Measurements from ENCODE around the gene NPVF. TPM values are rescaled to one million over a fixed set of nuclear protein-coding genes. Genes with fewer than 3 reads are reported as not detected.

NPVF gene
- total RNA-seq, 1 experiment from 2014 or later, result not detected

GRCh38 chr7:25192043-25192442 is 36.2 kb downstream of the NPVF start:
- intact Hi-C loops (cut with micrococcal nuclease; ENCODE audit: unreplicated experiment), result no loop called here
- POLR2A ChIA-PET, result interaction anchor here (0.6 kb wide), 1 partner anchor 1235 kb away, joined by 3 read pairs; no protein-coding TSS in a partner anchor
- in situ Hi-C loops (cut with HindIII; ENCODE audit: low pct_unique_long_range_greater_than_20kb, low sequenced_read_pairs), result no loop called here
- H3K9me3 ChIP-seq (ENCODE audit: control insufficient read depth, insufficient read depth, low read depth, low read length), result no peaks in the 10 kb centered on the region
- CTCF ChIA-PET, result interaction anchor here (0.7 kb wide), 1 partner anchor 22 kb away, joined by 4 read pairs; no protein-coding TSS in a partner anchor
- H3K36me3 ChIP-seq (ENCODE audit: control insufficient read depth, insufficient read depth, low read length), result no peaks in the 10 kb centered on the region
- H3K4me1 ChIP-seq (ENCODE audit: control insufficient read depth, insufficient read depth, low read length), result no peaks in the 10 kb centered on the region
- no TSS peak for BruUV-seq (replicated peaks)
- H3K27me3 ChIP-seq (ENCODE audit: control insufficient read depth, insufficient read depth, low read length), result peaks cover 2% of the 10 kb centered on the region; the same call in 1 of the 2 replicates
- DNase-seq (ENCODE audit: low read depth, low spot score) (no peak), ATAC-seq (no peak)
- no peak for TF ChIP-seq POLR2AphosphoS5 (IDR thresholded peaks at IDR 0.05; ENCODE audit: low read depth, low read length)
- TF ChIP-seq SIN3A (IDR thresholded peaks at IDR 0.05; ENCODE audit: borderline replicate concordance, insufficient read depth, low read depth, low read length), result no peak
- TF ChIP-seq, protein P1, sequence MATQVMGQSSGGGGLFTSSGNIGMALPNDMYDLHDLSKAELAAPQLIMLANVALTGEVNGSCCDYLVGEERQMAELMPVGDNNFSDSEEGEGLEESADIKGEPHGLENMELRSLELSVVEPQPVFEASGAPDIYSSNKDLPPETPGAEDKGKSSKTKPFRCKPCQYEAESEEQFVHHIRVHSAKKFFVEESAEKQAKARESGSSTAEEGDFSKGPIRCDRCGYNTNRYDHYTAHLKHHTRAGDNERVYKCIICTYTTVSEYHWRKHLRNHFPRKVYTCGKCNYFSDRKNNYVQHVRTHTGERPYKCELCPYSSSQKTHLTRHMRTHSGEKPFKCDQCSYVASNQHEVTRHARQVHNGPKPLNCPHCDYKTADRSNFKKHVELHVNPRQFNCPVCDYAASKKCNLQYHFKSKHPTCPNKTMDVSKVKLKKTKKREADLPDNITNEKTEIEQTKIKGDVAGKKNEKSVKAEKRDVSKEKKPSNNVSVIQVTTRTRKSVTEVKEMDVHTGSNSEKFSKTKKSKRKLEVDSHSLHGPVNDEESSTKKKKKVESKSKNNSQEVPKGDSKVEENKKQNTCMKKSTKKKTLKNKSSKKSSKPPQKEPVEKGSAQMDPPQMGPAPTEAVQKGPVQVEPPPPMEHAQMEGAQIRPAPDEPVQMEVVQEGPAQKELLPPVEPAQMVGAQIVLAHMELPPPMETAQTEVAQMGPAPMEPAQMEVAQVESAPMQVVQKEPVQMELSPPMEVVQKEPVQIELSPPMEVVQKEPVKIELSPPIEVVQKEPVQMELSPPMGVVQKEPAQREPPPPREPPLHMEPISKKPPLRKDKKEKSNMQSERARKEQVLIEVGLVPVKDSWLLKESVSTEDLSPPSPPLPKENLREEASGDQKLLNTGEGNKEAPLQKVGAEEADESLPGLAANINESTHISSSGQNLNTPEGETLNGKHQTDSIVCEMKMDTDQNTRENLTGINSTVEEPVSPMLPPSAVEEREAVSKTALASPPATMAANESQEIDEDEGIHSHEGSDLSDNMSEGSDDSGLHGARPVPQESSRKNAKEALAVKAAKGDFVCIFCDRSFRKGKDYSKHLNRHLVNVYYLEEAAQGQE (IDR thresholded peaks at IDR 0.05; ENCODE audit: insufficient read depth in 1 of 2, low read depth in 2 of 2, low read length in 1 of 2), result no peak
- TF ChIP-seq, protein P2, sequence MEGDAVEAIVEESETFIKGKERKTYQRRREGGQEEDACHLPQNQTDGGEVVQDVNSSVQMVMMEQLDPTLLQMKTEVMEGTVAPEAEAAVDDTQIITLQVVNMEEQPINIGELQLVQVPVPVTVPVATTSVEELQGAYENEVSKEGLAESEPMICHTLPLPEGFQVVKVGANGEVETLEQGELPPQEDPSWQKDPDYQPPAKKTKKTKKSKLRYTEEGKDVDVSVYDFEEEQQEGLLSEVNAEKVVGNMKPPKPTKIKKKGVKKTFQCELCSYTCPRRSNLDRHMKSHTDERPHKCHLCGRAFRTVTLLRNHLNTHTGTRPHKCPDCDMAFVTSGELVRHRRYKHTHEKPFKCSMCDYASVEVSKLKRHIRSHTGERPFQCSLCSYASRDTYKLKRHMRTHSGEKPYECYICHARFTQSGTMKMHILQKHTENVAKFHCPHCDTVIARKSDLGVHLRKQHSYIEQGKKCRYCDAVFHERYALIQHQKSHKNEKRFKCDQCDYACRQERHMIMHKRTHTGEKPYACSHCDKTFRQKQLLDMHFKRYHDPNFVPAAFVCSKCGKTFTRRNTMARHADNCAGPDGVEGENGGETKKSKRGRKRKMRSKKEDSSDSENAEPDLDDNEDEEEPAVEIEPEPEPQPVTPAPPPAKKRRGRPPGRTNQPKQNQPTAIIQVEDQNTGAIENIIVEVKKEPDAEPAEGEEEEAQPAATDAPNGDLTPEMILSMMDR (IDR thresholded peaks at IDR 0.05), result no peak
- H3K4me3 ChIP-seq (ENCODE audit: low read depth in 2 of 2, low read length in 2 of 2), result no peak overlapping the region
- H3K27ac ChIP-seq (ENCODE audit: low read length), result no peak overlapping the region

DNA sequence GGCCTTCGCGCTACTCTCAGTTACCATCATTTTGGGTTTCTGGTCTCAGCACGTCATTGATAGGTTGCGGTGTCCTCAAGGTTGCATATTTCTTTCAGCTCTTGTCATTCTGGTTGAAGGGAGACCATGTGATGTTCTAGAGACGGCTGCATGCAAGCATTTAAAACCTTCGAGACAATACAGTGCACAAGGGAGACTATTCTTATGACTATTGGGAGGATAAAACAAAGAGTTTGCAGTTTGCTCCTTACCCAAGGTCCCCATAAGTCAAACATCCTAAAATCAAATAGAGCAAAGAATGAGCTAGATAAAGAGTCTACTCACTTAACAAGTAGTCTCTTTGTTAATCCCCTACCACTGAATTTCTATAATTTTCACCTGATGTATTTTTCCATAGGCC is 39.1 kb downstream of the NPVF start:
- POLR2A ChIA-PET, result no interaction called here
- Histone ChIP-seq H3K36me3 (ENCODE audit: control insufficient read depth, insufficient read depth, low read length) (no peaks in the 10 kb centered on the region), H3K9me3 (ENCODE audit: control insufficient read depth, insufficient read depth, low read depth, low read length) (no peaks in the 10 kb centered on the region), H3K4me3 (ENCODE audit: low read depth in 2 of 2, low read length in 2 of 2) (no peak overlapping the region), H3K27ac (ENCODE audit: low read length) (no peak overlapping the region), H3K27me3 (ENCODE audit: control insufficient read depth, insufficient read depth, low read length) (no peaks in the 10 kb centered on the region; the same call in 1 of the 2 replicates), H3K4me1 (ENCODE audit: control insufficient read depth, insufficient read depth, low read length) (no peaks in the 10 kb centered on the region)
- ATAC-seq, result no peak
- intact Hi-C loops (cut with micrococcal nuclease; ENCODE audit: unreplicated experiment) (no loop called here), in situ Hi-C loops (cut with HindIII; ENCODE audit: low pct_unique_long_range_greater_than_20kb, low sequenced_read_pairs) (no loop called here)
- DNase-seq (ENCODE audit: low read depth, low spot score), result no peak
- CTCF ChIA-PET, result interaction anchor here (0.9 kb wide), 1 partner anchor 9 kb away, joined by 3 read pairs; a partner anchor contains a TSS
- no peak for TF ChIP-seq POLR2AphosphoS5 (IDR thresholded peaks at IDR 0.05; ENCODE audit: low read depth, low read length)
- TF ChIP-seq TCF7L2 (IDR thresholded peaks at IDR 0.05; ENCODE audit: low read depth, low read length), result no peak
- TF ChIP-seq, protein P2 (IDR thresholded peaks at IDR 0.05), result no peak
- TF ChIP-seq SIN3A (IDR thresholded peaks at IDR 0.05; ENCODE audit: borderline replicate concordance, insufficient read depth, low read depth, low read length), result no peak
- TF ChIP-seq, protein P1 (IDR thresholded peaks at IDR 0.05; ENCODE audit: insufficient read depth in 1 of 2, low read depth in 2 of 2, low read length in 1 of 2), result no peak
- no TSS peak for BruUV-seq (replicated peaks)
